Left ventricle myocardium superior (tissue), 1 donor: ENCODE measurements around the gene MYO16. TPM values are rescaled to one million over a fixed set of nuclear protein-coding genes. Genes with fewer than 3 reads are reported as not detected.

Experiments
- ATAC-seq: fragments of 200-7000 bp; cut with Tn5 transposase; one replicate; pipeline ENCODE4 v1.9.1; 2020; ENCODE audit warnings: mild to moderate bottlenecking, moderate library complexity
- DNase-seq: peaks from one replicate; pipeline ENCODE4 v3.0.0-alpha.2; 2020
- intact Hi-C: fragments of 100-400 bp; cut with micrococcal nuclease; formaldehyde crosslinking; loops from one replicate; pipeline ENCODE4 v1.11.0; 2022
- total RNA-seq: library from RNA; stranded (reverse); fragmentation: NEBNext Ultra II Directional; extraction: Animal tissue kit (Norgen Biotek cat#: 25700); gene quantifications from one replicate; pipeline ENCODE4 v1.2.1, GENCODE V29; 2021
- donor health status: DM: no; HTN: yes; CAD: no; lungs with severe emphysema.

MYO16 gene
- total RNA-seq, 1 donor from 2014 or later, result 0.74 TPM

- intact Hi-C loops, result no loop called here
- no peak for DNase-seq
Measured at GRCh38 chr13:109151696-109152095, 522.3 kb downstream of the MYO16 start.

GRCh38 chr13:109152311-109152820 is 523.0 kb downstream of the MYO16 start:
- intact Hi-C loops, result no loop called here
- ATAC-seq (no peak), DNase-seq (no peak)

More at GRCh38 chr13:109151696-109152095, 522.3 kb downstream of the MYO16 start:
- no peak for ATAC-seq

DNA sequence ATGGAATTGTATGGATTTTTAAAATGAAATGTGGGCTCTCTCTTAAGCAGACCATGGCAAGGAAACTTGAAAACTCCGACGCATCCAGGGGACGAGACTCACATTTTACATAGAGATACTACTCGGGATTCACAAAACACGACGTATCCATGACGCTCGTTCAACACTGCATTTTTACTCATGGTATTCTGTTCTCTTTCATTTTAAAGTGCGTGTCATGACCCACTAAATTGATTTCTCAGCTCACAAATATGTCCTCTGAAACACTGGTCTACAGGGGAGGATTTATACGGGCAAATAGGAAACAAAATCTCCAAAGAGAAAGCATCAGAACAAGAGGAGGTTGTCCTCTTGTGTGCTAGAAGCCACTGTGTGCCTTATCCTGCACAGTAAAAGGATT is 523.5 kb downstream of the MYO16 start:
- no peak for DNase-seq
- intact Hi-C loops, result no loop called here

GRCh38 chr13:109154146-109154545 is 524.7 kb downstream of the MYO16 start:
- DNase-seq (no peak), ATAC-seq (peak; percentile 10)
- intact Hi-C loops, result no loop called here

More for the DNA sequence above, 523.5 kb downstream of the MYO16 start:
- no peak for ATAC-seq

- DNase-seq, result no peak
- peak; percentile 21 for ATAC-seq
- intact Hi-C loops, result no loop called here
Measured at GRCh38 chr13:109154546-109154945, 525.1 kb downstream of the MYO16 start.

GRCh38 chr13:109154966-109155761 is 525.8 kb downstream of the MYO16 start:
- no peak for DNase-seq
- intact Hi-C loops, result no loop called here
- no peak for ATAC-seq

- intact Hi-C loops, result no loop called here
- peak; percentile 66 for DNase-seq
- peak; percentile 89 for ATAC-seq
Measured at GRCh38 chr13:109156181-109156935, 526.9 kb downstream of the MYO16 start.

DNA sequence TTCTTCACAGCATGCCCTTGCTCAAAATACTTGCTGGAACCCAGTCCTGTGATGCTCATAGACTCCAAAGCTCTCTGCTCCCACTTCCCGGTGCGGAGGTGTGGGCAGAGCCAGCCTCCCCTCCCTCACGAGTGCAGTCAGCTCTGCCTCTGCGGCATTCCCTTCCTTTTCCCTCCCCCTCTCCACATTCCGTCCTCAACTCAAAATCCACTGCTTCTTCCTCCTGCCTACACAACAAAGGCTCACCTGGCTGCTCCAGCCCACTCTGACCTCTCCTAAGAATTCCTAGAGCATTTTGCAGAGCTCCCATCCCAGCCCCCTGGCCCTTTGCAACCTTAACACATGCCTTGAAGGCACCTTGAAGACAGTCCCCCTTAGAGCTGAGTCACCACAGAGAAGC is 527.9 kb downstream of the MYO16 start:
- no peak for DNase-seq
- ATAC-seq, result no peak
- intact Hi-C loops, result no loop called here

DNA sequence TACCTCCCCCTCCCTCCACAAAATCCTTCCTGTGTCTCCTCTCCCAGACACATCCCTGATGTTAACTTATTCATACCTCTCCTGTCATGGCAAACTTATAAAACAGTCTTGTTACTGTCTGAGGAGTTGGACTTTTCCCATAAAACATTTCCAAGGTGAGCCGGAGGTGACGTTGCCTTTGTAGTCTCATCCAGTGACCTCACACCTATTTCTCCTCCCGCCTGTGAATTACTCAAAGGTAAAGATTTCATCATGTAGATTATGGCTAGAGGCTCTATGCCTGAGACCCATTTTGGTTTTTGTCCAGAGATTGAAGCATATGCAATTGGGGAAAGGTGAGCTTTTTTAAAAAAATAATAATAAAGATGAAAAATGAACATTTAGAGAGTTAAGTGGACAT is 529.0 kb downstream of the MYO16 start:
- intact Hi-C loops, result no loop called here
- ATAC-seq, result no peak
- no peak for DNase-seq

GRCh38 chr13:109159650-109160309 is 530.4 kb downstream of the MYO16 start:
- DNase-seq (no peak), ATAC-seq (no peak)
- intact Hi-C loops, result no loop called here

GRCh38 chr13:109160357-109160756 is 530.9 kb downstream of the MYO16 start:
- intact Hi-C loops, result no loop called here

DNA sequence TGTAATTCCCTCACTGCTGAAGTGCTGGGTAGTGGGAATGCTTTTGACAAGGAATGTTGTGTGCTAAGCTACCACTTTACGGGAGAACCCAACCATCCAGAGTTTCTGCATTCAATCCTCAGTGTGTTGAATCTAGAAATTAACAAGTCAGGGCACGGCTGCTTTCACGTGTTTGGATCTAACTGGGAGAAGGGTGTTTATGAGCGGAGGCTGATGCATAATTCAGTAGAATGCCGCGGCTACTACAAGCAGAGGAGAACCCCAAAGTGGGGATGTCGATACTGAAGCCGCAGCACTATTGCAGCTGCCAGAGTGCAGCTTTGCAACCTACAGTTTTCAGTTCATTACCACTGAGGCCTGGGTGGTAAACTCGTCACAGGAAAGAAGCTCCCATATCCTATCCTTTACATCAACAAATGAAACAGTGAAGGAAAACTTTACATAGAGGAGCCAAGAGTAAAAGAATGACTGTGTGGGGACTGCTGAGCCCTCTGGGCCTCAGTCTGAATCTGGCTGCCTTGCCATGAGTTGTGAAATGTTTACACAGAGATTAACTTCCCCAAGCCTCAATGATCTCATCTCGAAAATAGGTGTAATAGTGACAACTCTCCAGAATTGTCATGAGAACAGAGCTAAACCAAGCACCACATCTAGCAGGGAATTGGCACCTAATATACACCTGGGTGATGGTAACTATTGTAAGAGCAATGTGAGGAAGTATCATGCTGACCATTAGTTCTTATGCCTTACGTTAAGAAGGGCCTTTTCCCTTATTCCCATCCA is 531.7 kb downstream of the MYO16 start:
- intact Hi-C loops, result no loop called here
- no peak for DNase-seq

More at GRCh38 chr13:109160357-109160756, 530.9 kb downstream of the MYO16 start:
- no peak for DNase-seq
- no peak for ATAC-seq

DNA sequence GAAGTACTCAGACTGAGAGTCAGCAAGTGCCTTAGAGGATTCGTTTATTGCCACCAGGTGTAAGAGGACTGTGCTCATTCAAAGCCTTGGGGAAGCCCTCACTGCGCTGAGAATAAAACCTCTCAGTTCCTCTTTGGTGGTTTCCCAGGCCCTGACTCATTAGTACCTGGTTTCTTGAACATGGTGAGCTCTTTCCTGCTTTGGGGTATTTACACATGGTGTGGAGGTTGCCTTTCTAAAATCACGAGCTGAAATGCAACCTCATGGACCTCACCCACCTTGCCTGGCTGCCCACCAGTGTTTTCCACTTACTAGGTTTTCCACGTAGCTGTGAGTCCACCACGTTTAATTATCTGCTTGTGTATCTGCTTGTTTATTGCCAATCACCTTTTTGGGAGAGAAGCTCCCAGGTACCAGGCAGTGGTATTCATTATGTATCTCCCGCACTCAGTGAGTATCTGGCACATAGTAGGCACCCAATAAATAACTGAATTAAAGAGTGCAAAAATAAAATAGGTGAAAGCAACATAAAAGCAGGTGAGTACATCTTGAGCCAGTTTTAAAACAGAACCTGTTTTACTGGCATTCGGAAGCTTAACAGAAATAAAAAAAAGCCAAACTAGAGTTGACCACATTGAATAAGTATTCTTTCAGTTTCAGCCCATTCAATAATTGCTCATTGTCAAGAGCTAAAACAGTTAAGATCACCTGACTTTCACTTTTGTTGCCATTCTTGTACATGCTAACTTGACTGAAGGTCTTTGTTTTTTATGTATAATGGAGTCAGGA is 533.0 kb downstream of the MYO16 start:
- no peak for ATAC-seq
- intact Hi-C loops, result no loop called here
- DNase-seq, result no peak

More for the DNA sequence above, 531.7 kb downstream of the MYO16 start:
- ATAC-seq, result no peak

GRCh38 chr13:109163037-109163379 is 533.6 kb downstream of the MYO16 start:
- no peak for ATAC-seq

GRCh38 chr13:109165417-109165904 is 536.0 kb downstream of the MYO16 start:
- ATAC-seq, result no peak
- no peak for DNase-seq
- intact Hi-C loops, result no loop called here

More at GRCh38 chr13:109163037-109163379, 533.6 kb downstream of the MYO16 start:
- intact Hi-C loops, result no loop called here
- no peak for DNase-seq

DNA sequence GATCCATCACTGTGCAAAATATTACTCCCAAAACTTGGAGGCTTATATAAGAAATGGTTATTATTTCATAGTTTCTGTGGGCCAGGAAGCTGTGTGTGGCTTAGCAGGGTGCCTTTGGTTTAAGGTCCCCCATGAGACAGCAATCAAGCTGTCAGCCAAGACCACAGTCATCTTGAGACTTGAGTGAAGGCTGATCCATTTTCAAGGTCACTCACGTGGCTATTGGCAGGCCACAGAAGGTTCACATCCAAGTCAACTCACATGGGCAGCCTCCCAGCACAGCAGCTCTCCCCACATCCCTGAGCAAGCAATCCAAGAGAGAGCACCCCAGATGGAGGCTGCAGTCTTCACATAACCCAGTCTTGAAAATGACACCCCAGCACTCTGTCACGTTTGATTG is 537.4 kb downstream of the MYO16 start:
- DNase-seq (no peak), ATAC-seq (peak; percentile 73)
- intact Hi-C loops, result no loop called here

- ATAC-seq, result peak; percentile 67
- DNase-seq, result no peak
- intact Hi-C loops, result no loop called here
Measured at GRCh38 chr13:109172136-109172535, 542.7 kb downstream of the MYO16 start.

GRCh38 chr13:109175666-109176065 is 546.3 kb downstream of the MYO16 start:
- ATAC-seq, result no peak
- DNase-seq, result no peak
- intact Hi-C loops, result no loop called here
